GM06990 (cell line): ENCODE measurements around the gene BUD31.

Experiments used
- DNase-seq: peaks from one replicate; pipeline ENCODE4 v3.0.0-alpha.2; 2011; ENCODE audit not compliant: insufficient read length; ENCODE audit errors: extremely low read depth
- H3K27me3 ChIP-seq: replicated peaks from 2 replicates; pipeline ENCODE4 v1.6.0; 2011; ENCODE audit warnings: low read length; ENCODE audit not compliant: control insufficient read depth, insufficient read depth
- H3K36me3 ChIP-seq: 2 replicates; pipeline ENCODE4 v1.5.1; 2011; ENCODE audit warnings: low read length; ENCODE audit not compliant: control insufficient read depth, insufficient read depth
- H3K4me3 ChIP-seq: replicated peaks from 2 replicates; pipeline ENCODE4 v1.5.1; 2011; ENCODE audit warnings: low read depth, mild to moderate bottlenecking, control low read depth, low read length
- TF ChIP-seq, protein P1 (sequence below): IDR thresholded peaks from 2 replicates; pipeline ENCODE4 v1.5.1; 2011; ENCODE audit warnings: low read length, control low read depth, mild to moderate bottlenecking, inconsistent platforms; ENCODE audit not compliant: insufficient read depth, poor library complexity, severe bottlenecking

BUD31 gene

DNA sequence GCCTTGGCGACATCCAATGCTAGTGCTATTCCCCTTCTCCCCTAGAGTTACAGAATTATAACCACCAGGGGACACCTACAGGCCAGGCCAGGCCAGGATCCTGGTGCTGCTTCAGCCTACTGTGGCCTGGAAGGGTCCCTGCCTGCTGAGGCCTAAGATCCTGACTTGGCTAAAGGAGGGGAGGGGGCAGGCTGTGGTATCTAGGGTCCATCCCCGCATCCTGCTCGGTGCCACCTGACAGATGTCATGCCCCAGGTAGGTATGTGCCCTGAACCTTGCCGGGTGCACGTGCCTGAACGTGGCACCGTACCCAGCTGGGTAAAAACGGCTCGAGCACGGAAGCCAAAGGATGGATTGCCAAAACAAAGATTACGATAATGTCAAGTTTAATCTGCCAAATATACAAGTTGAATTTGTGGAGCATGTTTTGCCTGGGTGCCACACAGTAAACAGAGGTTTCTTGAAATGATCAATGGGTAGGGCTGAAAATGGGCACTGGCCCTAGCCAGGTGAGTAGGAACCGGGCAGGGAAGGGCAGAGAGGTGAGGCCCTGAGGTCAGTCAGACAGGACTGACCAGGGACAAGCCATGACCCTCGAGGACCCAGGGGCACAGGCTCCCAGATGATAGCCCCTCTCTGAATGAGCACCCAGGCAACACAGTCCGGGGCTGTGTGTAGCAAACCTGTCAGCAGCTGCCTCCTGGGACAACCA, 13.0 kb upstream of the BUD31 start:
- H3K4me3 ChIP-seq, result no peak overlapping the region
- no peak for DNase-seq
- TF ChIP-seq, protein P1, sequence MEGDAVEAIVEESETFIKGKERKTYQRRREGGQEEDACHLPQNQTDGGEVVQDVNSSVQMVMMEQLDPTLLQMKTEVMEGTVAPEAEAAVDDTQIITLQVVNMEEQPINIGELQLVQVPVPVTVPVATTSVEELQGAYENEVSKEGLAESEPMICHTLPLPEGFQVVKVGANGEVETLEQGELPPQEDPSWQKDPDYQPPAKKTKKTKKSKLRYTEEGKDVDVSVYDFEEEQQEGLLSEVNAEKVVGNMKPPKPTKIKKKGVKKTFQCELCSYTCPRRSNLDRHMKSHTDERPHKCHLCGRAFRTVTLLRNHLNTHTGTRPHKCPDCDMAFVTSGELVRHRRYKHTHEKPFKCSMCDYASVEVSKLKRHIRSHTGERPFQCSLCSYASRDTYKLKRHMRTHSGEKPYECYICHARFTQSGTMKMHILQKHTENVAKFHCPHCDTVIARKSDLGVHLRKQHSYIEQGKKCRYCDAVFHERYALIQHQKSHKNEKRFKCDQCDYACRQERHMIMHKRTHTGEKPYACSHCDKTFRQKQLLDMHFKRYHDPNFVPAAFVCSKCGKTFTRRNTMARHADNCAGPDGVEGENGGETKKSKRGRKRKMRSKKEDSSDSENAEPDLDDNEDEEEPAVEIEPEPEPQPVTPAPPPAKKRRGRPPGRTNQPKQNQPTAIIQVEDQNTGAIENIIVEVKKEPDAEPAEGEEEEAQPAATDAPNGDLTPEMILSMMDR, result no peak
- H3K27me3 ChIP-seq, result no peaks in the 10 kb centered on the region
- peaks cover 73% of the 10 kb centered on the region for H3K36me3 ChIP-seq

DNA sequence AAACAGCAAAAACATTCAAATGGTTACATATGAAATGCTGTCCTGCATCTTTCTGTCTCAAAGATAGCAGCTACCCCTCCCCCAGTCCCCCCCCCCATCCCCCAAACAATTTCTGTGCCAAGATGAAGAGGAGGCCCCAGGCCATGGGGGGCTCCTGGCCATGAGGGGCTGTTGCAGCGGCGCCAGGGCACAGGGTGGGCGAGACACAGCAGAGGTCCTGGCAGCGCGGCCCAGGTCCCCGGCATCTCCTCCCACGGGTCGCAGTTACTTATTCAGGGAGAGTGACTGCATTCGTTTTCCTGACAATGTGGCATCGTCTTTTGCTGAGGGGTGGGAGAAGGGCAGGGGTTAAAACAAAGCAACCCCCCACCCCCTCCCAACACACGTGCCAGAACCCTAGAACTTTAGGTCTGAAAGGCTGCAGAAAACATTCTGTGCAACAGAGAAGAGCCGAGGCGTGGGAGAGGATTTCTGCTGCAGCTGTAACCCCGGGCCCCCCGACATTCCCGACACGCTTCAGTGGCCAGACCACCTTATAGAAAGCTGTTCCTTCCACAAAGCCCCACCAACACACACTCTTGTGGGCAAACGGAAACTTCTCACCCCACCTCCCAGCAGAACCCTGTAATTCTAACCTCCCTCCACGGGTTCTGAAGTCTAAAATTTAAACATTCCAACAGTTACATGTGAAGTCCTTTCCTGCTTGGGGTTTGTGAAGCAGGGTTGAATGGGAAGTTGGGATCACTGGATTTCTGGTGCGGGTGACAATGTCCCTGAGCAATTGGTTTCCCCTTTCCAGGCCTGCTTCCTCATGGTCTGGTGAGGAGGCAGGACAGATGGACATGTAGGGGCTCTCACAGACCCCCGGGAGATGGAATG, 12.1 kb upstream of the BUD31 start:
- H3K27me3 ChIP-seq, result no peaks in the 10 kb centered on the region
- DNase-seq, result no peak
- peaks cover 69% of the 10 kb centered on the region for H3K36me3 ChIP-seq
- TF ChIP-seq, protein P1, result no peak
- no peak overlapping the region for H3K4me3 ChIP-seq

DNA sequence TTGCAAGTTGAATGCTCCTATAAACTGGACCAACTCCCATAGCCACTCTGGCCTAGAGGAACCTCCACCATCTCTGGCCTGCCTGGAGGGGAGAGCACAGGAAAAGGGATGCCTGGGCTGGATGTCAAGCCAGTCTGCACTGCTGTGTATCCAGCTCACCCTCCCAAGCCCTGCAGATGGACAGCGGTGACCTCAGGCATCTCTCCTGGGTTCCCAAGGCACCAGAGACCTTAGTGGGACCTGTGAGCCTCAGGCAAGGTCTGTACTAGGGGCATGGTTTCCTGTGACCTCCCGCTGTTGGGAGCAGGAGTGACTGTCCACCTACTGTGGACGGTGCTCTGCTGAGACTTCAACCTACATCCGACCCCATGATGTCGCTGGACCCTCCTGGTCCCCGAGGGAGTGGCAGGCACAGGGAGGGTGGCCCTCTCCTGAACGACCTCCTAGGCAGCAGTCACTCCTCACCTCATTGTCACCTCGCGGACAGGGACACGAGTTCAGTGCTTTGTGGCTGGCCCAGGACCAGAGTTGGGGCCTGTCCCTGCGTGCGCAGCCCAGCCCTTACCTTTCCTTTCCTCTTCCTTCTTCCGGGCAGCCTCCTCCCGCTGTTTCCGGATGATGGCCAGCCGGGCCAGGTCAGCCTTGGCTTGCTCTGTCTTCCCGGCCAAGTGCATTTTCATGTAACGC, 11.3 kb upstream of the BUD31 start:
- H3K36me3 ChIP-seq, result peaks cover 64% of the 10 kb centered on the region
- TF ChIP-seq, protein P1, result no peak
- no peak for DNase-seq

DNA sequence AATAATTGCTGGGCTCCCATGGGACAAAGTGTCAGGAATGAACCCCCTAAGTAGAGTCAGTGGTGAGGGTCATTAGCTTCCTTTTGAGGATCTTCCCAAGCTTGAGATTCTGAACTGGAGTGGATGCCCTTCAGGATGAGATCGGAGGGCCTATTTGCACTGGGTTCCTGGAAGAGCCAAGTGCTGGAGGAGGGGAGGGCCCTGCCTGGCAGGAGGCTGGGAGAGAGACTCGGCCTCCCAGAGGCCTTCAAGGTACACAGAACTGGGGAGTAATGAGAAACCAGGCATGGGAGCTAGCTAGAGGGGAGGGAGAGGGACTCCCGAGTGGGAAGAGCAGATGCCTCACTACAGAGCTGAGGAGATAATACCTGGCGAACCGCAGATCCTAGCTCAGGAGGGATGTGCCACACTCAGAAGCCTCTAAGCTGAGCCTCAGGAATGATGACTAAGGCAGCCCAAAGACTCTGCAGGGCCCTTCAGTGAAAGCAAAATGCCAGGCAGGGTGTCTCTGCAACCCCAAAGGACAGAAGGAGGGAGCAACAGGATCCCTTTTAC, 9.8 kb upstream of the BUD31 start:
- no peaks in the 10 kb centered on the region for H3K27me3 ChIP-seq
- TF ChIP-seq, protein P1, result no peak
- H3K36me3 ChIP-seq, result peaks cover 60% of the 10 kb centered on the region

More for the DNA sequence above, 11.3 kb upstream of the BUD31 start:
- Histone ChIP-seq H3K27me3 (no peaks in the 10 kb centered on the region), H3K4me3 (no peak overlapping the region)

DNA sequence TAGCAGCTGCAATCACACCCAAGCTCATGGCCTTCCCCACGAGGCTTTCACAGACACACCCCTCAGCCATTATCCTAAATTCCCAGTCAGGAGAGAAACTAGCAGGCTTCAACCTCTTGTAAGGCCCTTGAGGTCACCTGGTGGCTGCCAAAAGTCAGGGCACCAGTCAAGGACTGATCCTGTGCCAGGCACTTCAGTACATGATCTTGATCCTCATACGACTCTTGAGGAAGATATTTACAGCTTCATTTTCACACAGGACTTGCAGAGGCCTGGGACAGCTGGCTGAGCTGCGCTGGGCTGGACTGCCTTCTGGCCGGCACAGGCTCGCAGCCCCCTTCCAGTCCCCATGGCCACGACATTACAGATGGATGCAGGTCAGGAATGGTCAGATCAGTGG, 9.2 kb upstream of the BUD31 start:
- TF ChIP-seq, protein P1, result no peak
- no peak for DNase-seq
- H3K36me3 ChIP-seq, result peaks cover 61% of the 10 kb centered on the region
- H3K4me3 ChIP-seq, result no peak overlapping the region
- H3K27me3 ChIP-seq, result no peaks in the 10 kb centered on the region

More for the DNA sequence above, 9.8 kb upstream of the BUD31 start:
- H3K4me3 ChIP-seq, result no peak overlapping the region
- no peak for DNase-seq
